NT2/D1 (cell line): Measurements from ENCODE around the gene DEDD.

Experiments
- YY1 ChIP-seq: IDR thresholded peaks from 2 replicates; pipeline ENCODE4 v1.6.1; 2011; ENCODE audit not compliant: insufficient read length, insufficient read depth
- ZNF274 ChIP-seq: IDR thresholded peaks from 2 replicates; pipeline ENCODE4 v1.6.1; 2011; ENCODE audit warnings: mild to moderate bottlenecking, low read depth, low read length

DNA sequence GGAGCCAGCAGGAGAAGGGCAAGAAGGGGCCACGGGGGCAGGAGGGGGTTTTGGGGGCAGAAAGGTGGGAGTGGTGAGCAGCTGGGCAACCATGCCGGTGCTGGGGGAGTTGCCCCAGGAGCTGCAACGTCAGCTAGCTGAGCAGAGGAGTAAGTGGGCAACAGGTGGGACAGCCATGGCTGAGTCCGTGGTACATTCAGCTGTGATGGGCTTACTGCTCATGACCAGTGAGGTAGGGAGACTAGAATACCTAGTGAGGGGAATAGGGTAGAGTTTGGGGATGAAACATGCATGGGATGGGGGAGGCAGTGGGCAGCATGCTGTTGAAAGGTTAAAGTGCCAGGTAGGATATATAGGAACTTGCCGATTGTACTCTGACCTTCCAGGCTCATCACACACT, 29.2 kb upstream of the DEDD start:
- TF ChIP-seq ZNF274 (no peak), YY1 (no peak)
